K562 (cell line): ENCODE measurements around the gene DYSF. TPM values are rescaled to one million over a fixed set of nuclear protein-coding genes. Genes with fewer than 3 reads are reported as not detected.

ENCODE experiments used
- ATAC-seq: fragments of 200-7000 bp; cut with Tn5 transposase; 3 replicates; pipeline ENCODE4 v1.9.1; 2020; ENCODE audit warnings: moderate library complexity
- BruUV-seq: library from RNA; stranded (reverse); fragments of 400-500 nt; replicated peaks from 2 replicates; lab custom pipeline; 2021; lab: Mats Ljungman, UMichigan
- CTCF ChIA-PET: fragments of 300-600 bp; formaldehyde crosslinking; extraction: SDS; loops from one replicate; lab custom pipeline; 2021; ENCODE audit warnings: low intra/inter-chr PET ratio; lab: Yijun Ruan, JAX
- POLR2A ChIA-PET: fragments of 300-600, 350-650 bp; sonication (Branson Sonifier 250); formaldehyde crosslinking; extraction: SDS; loops from one replicate; lab custom pipeline; 2021; ENCODE audit warnings: antibody characterized with exemption, inconsistent platforms; lab: Yijun Ruan, JAX
- DNase-seq, 4 experiments: peaks; one replicate each; pipeline versions ENCODE4 v3.0.0 to v3.0.0-alpha.2; 2011 to 2018; ENCODE audit warnings: low spot score in 3 of 4, mixed read lengths in 3 of 4; ENCODE audit errors: extremely low read depth in 1 of 4
- FAIRE-seq: peaks from 2 replicates; lab custom pipeline; 2011; peaks lifted over from hg19 to GRCh38; lab: Jason Lieb, UNC
- H2AFZ ChIP-seq: 2 replicates; pipeline ENCODE4 v1.6.0; 2011; ENCODE audit warnings: low read depth, low read length, control low read depth, inconsistent platforms
- H3K27ac ChIP-seq: fragments of 200-600 bp; 3 replicates; pipeline ENCODE4 v1.8.0; 2011; ENCODE audit warnings: low read depth, mild to moderate bottlenecking, control low read depth, inconsistent platforms, low read length, moderate library complexity, mixed read lengths; ENCODE audit errors: extremely low read depth
- H3K27me3 ChIP-seq, 2 experiments: fragments of 300-600 bp in 1 of 2; 2 replicates in 1 of 2; 3 replicates in 1 of 2; pipeline versions ENCODE4 v1.6.0 to v1.8.0; 2011; ENCODE audit warnings: inconsistent platforms in 2 of 2, low read length in 2 of 2, mild to moderate bottlenecking in 1 of 2, mixed read lengths in 1 of 2, moderate library complexity in 1 of 2; ENCODE audit not compliant: control insufficient read depth in 2 of 2, insufficient read depth in 2 of 2
- H3K36me3 ChIP-seq: fragments of 300-600 bp; 3 replicates; pipeline ENCODE4 v1.8.0; 2011; ENCODE audit warnings: mild to moderate bottlenecking, low read length, inconsistent platforms; ENCODE audit not compliant: control insufficient read depth, insufficient read depth
- H3K4me1 ChIP-seq, 2 experiments: fragments of 200-600 bp in 1 of 2; replicated peaks in 1 of 2; 2 replicates in 1 of 2; 3 replicates in 1 of 2; pipeline versions ENCODE4 v1.5.1 to v1.8.0; 2011; ENCODE audit warnings: inconsistent platforms in 2 of 2, low read length in 2 of 2, mild to moderate bottlenecking in 1 of 2, mixed read lengths in 1 of 2, moderate library complexity in 1 of 2; ENCODE audit not compliant: control insufficient read depth in 2 of 2, insufficient read depth in 2 of 2
- H3K4me2 ChIP-seq: 2 replicates; pipeline ENCODE4 v1.6.1; 2011; ENCODE audit warnings: low read length, control low read depth, inconsistent platforms, mixed read lengths; ENCODE audit not compliant: insufficient read depth
- H3K4me3 ChIP-seq: fragments of 200-600 bp; sonication (generic), shearing (Covaris generic); 2 replicates; pipeline ENCODE4 v1.5.1; 2016; ENCODE audit warnings: control low read depth, inconsistent platforms
- H3K79me2 ChIP-seq: fragments of 200-600 bp; 3 replicates; pipeline ENCODE4 v1.8.0; 2011; ENCODE audit warnings: low read length, inconsistent platforms; ENCODE audit not compliant: control insufficient read depth, insufficient read depth
- H3K9ac ChIP-seq, 2 experiments: 2 replicates each; pipeline versions ENCODE4 v1.6.0 to v1.6.1; 2011; ENCODE audit warnings: low read depth in 2 of 2, low read length in 2 of 2, control low read depth in 1 of 2, inconsistent platforms in 1 of 2, mild to moderate bottlenecking in 1 of 2, mixed read lengths in 1 of 2; ENCODE audit not compliant: insufficient read depth in 1 of 2
- H3K9me1 ChIP-seq: one replicate; pipeline ENCODE4 v1.6.0; 2011; ENCODE audit warnings: inconsistent platforms, mild to moderate bottlenecking, low read length, moderate library complexity; ENCODE audit not compliant: control insufficient read depth, insufficient read depth
- H3K9me3 ChIP-seq: replicated peaks from 2 replicates; pipeline ENCODE4 v1.5.1; 2011; ENCODE audit warnings: low read depth, low read length, inconsistent platforms; ENCODE audit not compliant: control insufficient read depth, insufficient read depth
- H4K20me1 ChIP-seq: replicated peaks from 2 replicates; pipeline ENCODE4 v1.6.1; 2011; ENCODE audit warnings: low read length, inconsistent platforms, mixed read lengths; ENCODE audit not compliant: control insufficient read depth, insufficient read depth
- BCOR ChIP-seq: fragments of 450-650 bp; IDR thresholded peaks from 2 replicates; pipeline ENCODE4 v1.6.1; 2016
- BMI1 ChIP-seq: fragments of 150-350 bp; IDR thresholded peaks from 2 replicates; pipeline ENCODE4 v1.6.1; 2014; ENCODE audit warnings: low read length
- CBX5 ChIP-seq: IDR thresholded peaks from 2 replicates; pipeline ENCODE4 v1.6.1; 2014; ENCODE audit warnings: low read depth, borderline replicate concordance
- CREB1 ChIP-seq, 2 experiments: sonication (generic) in 1 of 2; formaldehyde crosslinking in 1 of 2; IDR thresholded peaks; 2 replicates each; pipeline versions ENCODE4 v1.6.1 to v1.8.0; 2012 to 2022; ENCODE audit warnings: inconsistent platforms in 1 of 2, mild to moderate bottlenecking in 1 of 2, missing genetic modification reagents in 1 of 2, moderate library complexity in 1 of 2
- ELF4 ChIP-seq: fragments of 450-650 bp; formaldehyde crosslinking; IDR thresholded peaks from 2 replicates; pipeline ENCODE4 v1.4.0; 2022; ENCODE audit warnings: missing genetic modification characterization
- FUS ChIP-seq: fragments of 200-400 bp; formaldehyde crosslinking; optimal IDR thresholded peaks from 2 replicates; pipeline ENCODE3; 2017; ENCODE audit warnings: low read depth, low read length
- ILF3 ChIP-seq: fragments of 450-650 bp; IDR thresholded peaks from 2 replicates; pipeline ENCODE4 v1.6.1; 2018; ENCODE audit warnings: antibody characterized with exemption, mild to moderate bottlenecking, moderate library complexity, borderline replicate concordance
- KDM1A ChIP-seq, 2 experiments: fragments of 450-650 bp; IDR thresholded peaks; 2 replicates each; pipeline ENCODE4 v1.6.1; 2016; ENCODE audit warnings: mild to moderate bottlenecking in 2 of 2
- KDM2B ChIP-seq: fragments of 250-450 bp; sonication (Bioruptor Pico); IDR thresholded peaks from 2 replicates; pipeline ENCODE4 v1.8.0; 2021; ENCODE audit warnings: mild to moderate bottlenecking, moderate library complexity
- MAFK ChIP-seq: IDR thresholded peaks from 2 replicates; pipeline ENCODE4 v1.6.1; 2011; ENCODE audit warnings: low read length, improper control_type of control experiment
- MTA2 ChIP-seq: fragments of 450-650 bp; IDR thresholded peaks from 2 replicates; pipeline ENCODE4 v1.6.1; 2016; ENCODE audit warnings: low read depth
- NEUROD1 ChIP-seq: fragments of 150-350 bp; IDR thresholded peaks from 2 replicates; pipeline ENCODE4 v1.6.1; 2014; ENCODE audit warnings: borderline replicate concordance, low read length, low read depth; ENCODE audit not compliant: partially characterized antibody
- PHB2 ChIP-seq: fragments of 450-650 bp; IDR thresholded peaks from 2 replicates; pipeline ENCODE4 v1.6.1; 2017; ENCODE audit warnings: low read depth
- PTRF ChIP-seq: fragments of 450-650 bp; IDR thresholded peaks from 2 replicates; pipeline ENCODE4 v1.6.1; 2016; ENCODE audit warnings: mild to moderate bottlenecking, missing genetic modification characterization, missing compliant biosample characterization
- RBM25 ChIP-seq: fragments of 200-400 bp; formaldehyde crosslinking; IDR thresholded peaks from 2 replicates; pipeline ENCODE4 v1.6.1; 2018; ENCODE audit warnings: low read length, low read depth, moderate library complexity; ENCODE audit not compliant: severe bottlenecking
- SMARCC2 ChIP-seq: fragments of 450-650 bp; IDR thresholded peaks from 2 replicates; pipeline ENCODE4 v1.6.1; 2017; ENCODE audit warnings: antibody characterized with exemption, moderate library complexity, mild to moderate bottlenecking, low read depth
- TCF7L2 ChIP-seq: fragments of 150-350 bp; IDR thresholded peaks from 2 replicates; pipeline ENCODE4 v1.6.1; 2016; ENCODE audit warnings: low read depth, mild to moderate bottlenecking, low read length, moderate library complexity
- ZFP36 ChIP-seq: fragments of 150-350 bp; IDR thresholded peaks from 2 replicates; pipeline ENCODE4 v1.6.1; 2018; ENCODE audit warnings: low read length, low read depth; ENCODE audit not compliant: partially characterized antibody
- ZFPM2 ChIP-seq: fragments of 250-450 bp; sonication (Bioruptor Pico); IDR thresholded peaks from 2 replicates; pipeline ENCODE4 v1.5.1; 2022; ENCODE audit warnings: mild to moderate bottlenecking
- ZNF263 ChIP-seq: sonication (generic); formaldehyde crosslinking; IDR thresholded peaks from 2 replicates; pipeline ENCODE4 v1.8.0; 2022; ENCODE audit warnings: mild to moderate bottlenecking, missing genetic modification reagents, borderline replicate concordance
- WGBS: fragments of 100-300 bp; shearing (Covaris generic); methylation state at CpG from one replicate; pipeline ENCODE4 v1.1.6; 2016; ENCODE audit warnings: low coverage, mixed read lengths; ENCODE audit not compliant: insufficient coverage; ENCODE audit errors: missing lambda C conversion rate; 5-methylcytosine and 5-hydroxymethylcytosine counted together
- in situ Hi-C: fragments of 300-500 bp; cut with MboI; formaldehyde crosslinking; loops from 4 replicates; pipeline ENCODE4 v1.15.0; 2018; ENCODE audit warnings: inconsistent platforms, mixed read lengths
- intact Hi-C: fragments of 100-400 bp; cut with micrococcal nuclease; formaldehyde crosslinking; loops from 2 replicates; pipeline ENCODE4 v1.14.2; 2022
- polyA plus RNA-seq, 8 experiments: library from polyadenylated mRNA; depleted of rRNA in 4 of 8; stranded (reverse) in 5 of 8; unstranded in 3 of 8; fragments of >200 nt; fragmentation: Nextera tagmentation in 2 of 8; fragmentation: Illumina TruSeq in 1 of 8; extraction: Ambion mirVana in 2 of 8; extraction: Trizol in 1 of 8; gene quantifications; 2 replicates each; pipeline versions ENCODE4 v1.2.1 to v1.2.3, GENCODE V29; 2011 to 2014; ENCODE audit warnings: inconsistent platforms in 1 of 8, missing spikeins in 1 of 8
- total RNA-seq, 7 experiments: library from RNA; depleted of rRNA in 6 of 7; stranded (reverse); fragments of >200 nt in 6 of 7; fragmentation: Illumina TruSeq in 2 of 7; extraction: Trizol in 2 of 7; gene quantifications; 2 replicates each; pipeline versions ENCODE4 v1.2.1 to v1.2.3, GENCODE V29; 2011 to 2021; ENCODE audit warnings: low replicate concordance in 1 of 7

Gene DYSF
- total and polyA plus RNA-seq, 9 of the 15 experiments (the other 6 are each of a cell fraction or from before 2014, with no cell fraction given), result 0.01 to 0.80 (median 0.29) TPM

GRCh38 chr2:71561441-71562267 is 108.3 kb downstream of the DYSF start:
- CTCF ChIA-PET, result no interaction called here
- ATAC-seq (no peak), FAIRE-seq (no peak), DNase-seq (no peak)
- no TSS peak for BruUV-seq
- Histone ChIP-seq H3K4me2 (no peak overlapping the region), H3K27ac (no peak overlapping the region), H3K4me1 (peaks cover 0 to 3% of the 10 kb centered on the region in 2 experiments; a peak in 1 of 5 replicates), H2AFZ (no peak overlapping the region), H3K9ac (no peak overlapping the region), H3K9me3 (no peaks in the 10 kb centered on the region), H4K20me1 (no peaks in the 10 kb centered on the region), H3K9me1 (no peaks in the 10 kb centered on the region), H3K36me3 (no peaks in the 10 kb centered on the region), H3K27me3 (peaks cover 0 to 18% of the 10 kb centered on the region in 2 experiments; a peak in 2 of 5 replicates), H3K79me2 (no peaks in the 10 kb centered on the region), H3K4me3 (no peak overlapping the region)
- WGBS, result 28% methylated on average over 15 of the region's 15 CpGs
- POLR2A ChIA-PET, result interaction anchor here (1.0 kb wide), 1 partner anchor 13 kb away, joined by 4 read pairs; no protein-coding TSS in a partner anchor
- intact Hi-C loops (no loop called here), in situ Hi-C loops (no loop called here)
- no peak for TF ChIP-seq ELF4
- no peak for TF ChIP-seq PHB2
- no peak for TF ChIP-seq ZFPM2 (CRISPR knock-in tag)
- TF ChIP-seq MTA2, result no peak
- no peak for TF ChIP-seq TCF7L2
- TF ChIP-seq BMI1, result no peak
- TF ChIP-seq MAFK, result no peak
- peak; percentile 52; the same call in 1 of the 2 replicates for TF ChIP-seq BCOR
- no peak for TF ChIP-seq SMARCC2
- TF ChIP-seq PTRF (tag), result no peak
- no peak for TF ChIP-seq ILF3
- no peak for TF ChIP-seq CREB1 (IDR thresholded peaks at IDR 0.05)
- TF ChIP-seq CREB1 (CRISPR knock-in tag; IDR thresholded peaks at IDR 0.05), result no peak
- TF ChIP-seq CBX5, result no peak
- no peak for TF ChIP-seq FUS
- TF ChIP-seq ZFP36, result peak; percentile 54
- TF ChIP-seq ZNF263 (CRISPR knock-in tag), result peak; percentile 57; the same call in 1 of the 2 replicates
- TF ChIP-seq NEUROD1, result no peak
- peak; percentile 71 for TF ChIP-seq RBM25
- TF ChIP-seq KDM1A (IDR thresholded peaks at IDR 0.05), result 0 out of 4 replicates have a peak, but pooled peaks of 1 of the 2 experiments have one; percentile 17
- TF ChIP-seq KDM2B (CRISPR knock-in tag), result no peak
